MM.1S (cell line): ENCODE data around the gene MAP2K3.

Experiments
- CTCF ChIP-seq: fragments of 300-600 bp; sonication (generic); IDR thresholded peaks from 2 replicates; pipeline ENCODE4 v1.5.1; 2016; ENCODE audit warnings: antibody characterized with exemption, low read length, mixed read lengths
- EZH2 ChIP-seq: fragments of 300-600 bp; sonication (generic); optimal IDR thresholded peaks from 2 replicates; pipeline ENCODE3; 2017; ENCODE audit warnings: low read depth, mild to moderate bottlenecking, antibody characterized with exemption, low read length, mixed read lengths
- EZH2phosphoT487 ChIP-seq: fragments of 300-600 bp; sonication (generic); IDR thresholded peaks from 2 replicates; pipeline ENCODE4 v1.6.1; 2018; ENCODE audit warnings: antibody characterized with exemption, low read length

- no peak for TF ChIP-seq EZH2
- TF ChIP-seq CTCF: no peak
- TF ChIP-seq EZH2phosphoT487: no peak
These were observed 12.9 kb upstream of the MAP2K3 start for GRCh38 chr17:21271454-21272183.
